T-helper 22 cell (primary cell): ENCODE data around the gene MYO9B.

Experiments used
- DNase-seq: peaks from one replicate; pipeline ENCODE4 v3.0.0-alpha.2; 2020; ENCODE audit warnings: low read depth

Gene MYO9B

GRCh38 chr19:17240826-17241399 lies 165.3 kb downstream of the MYO9B start:
- DNase-seq = no peak

- no peak for DNase-seq
Measured at GRCh38 chr19:17242431-17243208, 167.0 kb downstream of the MYO9B start.

- DNase-seq = no peak
Measured at GRCh38 chr19:17243211-17243829, 167.7 kb downstream of the MYO9B start.

- DNase-seq = no peak
Measured at GRCh38 chr19:17243830-17244617, 168.4 kb downstream of the MYO9B start.

- no peak for DNase-seq
Measured at GRCh38 chr19:17244618-17245534, 169.3 kb downstream of the MYO9B start.

GRCh38 chr19:17245535-17245984 lies 170.0 kb downstream of the MYO9B start, which contains the start of gene NR2F6:
Gene NR2F6 (minus strand): TSS chr19:17245919. CDS start chr19:17245220, 699 bp downstream.
- no peak for DNase-seq

- no peak for DNase-seq
Measured at GRCh38 chr19:17246681-17247425, 171.3 kb downstream of the MYO9B start.

GRCh38 chr19:17248011-17248776 lies 172.6 kb downstream of the MYO9B start:
- DNase-seq = no peak

GRCh38 chr19:17249887-17250548 lies 174.4 kb downstream of the MYO9B start:
- no peak for DNase-seq

GRCh38 chr19:17254636-17255035 lies 179.1 kb downstream of the MYO9B start:
- no peak for DNase-seq

- DNase-seq = no peak
Measured at GRCh38 chr19:17255150-17255621, 179.6 kb downstream of the MYO9B start.

- no peak for DNase-seq
Measured at GRCh38 chr19:17256130-17256529, 180.6 kb downstream of the MYO9B start.

- DNase-seq = no peak
Measured at GRCh38 chr19:17259118-17259780, 183.7 kb downstream of the MYO9B start.

- DNase-seq = no peak
Measured at GRCh38 chr19:17259934-17260333, 184.4 kb downstream of the MYO9B start.

GRCh38 chr19:17260842-17261325 lies 185.3 kb downstream of the MYO9B start:
- DNase-seq = peak; percentile 71

GRCh38 chr19:17262557-17262956 lies 187.0 kb downstream of the MYO9B start:
- no peak for DNase-seq
